HG02973 (cell line): ENCODE measurements around the gene MST1R.
"Not testable (repeated sequence)": the region's sequence is repeated elsewhere in the genome, so short reads cannot be mapped to it uniquely, and the experiment has no call there.

Experiments
- ATAC-seq: cut with Tn5 transposase; IDR thresholded peaks from one replicate; pipeline ENCODE4 v1.9.1; 2021; ENCODE audit warnings: moderate library complexity; ENCODE audit not compliant: unreplicated experiment

MST1R gene

GRCh38 chr3:49912881-49913281 lies 9.2 kb upstream of the MST1R start:
- no peak for ATAC-seq

DNA sequence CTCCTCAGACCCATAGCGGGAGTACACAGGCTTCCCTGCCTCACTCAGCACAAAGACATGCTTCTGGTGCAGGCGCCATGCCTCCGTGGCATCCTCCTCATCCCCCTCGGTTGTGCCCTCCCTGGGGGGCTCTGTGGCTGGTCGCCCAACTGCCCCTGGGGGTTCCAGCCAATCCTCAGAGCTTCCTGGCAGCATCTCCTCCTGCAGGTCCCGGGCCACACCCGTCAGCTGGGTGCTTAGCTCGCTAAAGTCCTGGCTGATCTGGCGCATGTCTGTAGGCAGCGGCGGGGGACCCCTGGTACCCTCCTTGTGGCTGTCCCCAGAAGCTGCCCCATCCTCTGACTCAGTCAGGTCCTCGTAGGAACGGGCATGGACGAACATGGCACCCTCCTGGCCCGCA lies 7.9 kb upstream of the MST1R start:
- ATAC-seq, result no peak

DNA sequence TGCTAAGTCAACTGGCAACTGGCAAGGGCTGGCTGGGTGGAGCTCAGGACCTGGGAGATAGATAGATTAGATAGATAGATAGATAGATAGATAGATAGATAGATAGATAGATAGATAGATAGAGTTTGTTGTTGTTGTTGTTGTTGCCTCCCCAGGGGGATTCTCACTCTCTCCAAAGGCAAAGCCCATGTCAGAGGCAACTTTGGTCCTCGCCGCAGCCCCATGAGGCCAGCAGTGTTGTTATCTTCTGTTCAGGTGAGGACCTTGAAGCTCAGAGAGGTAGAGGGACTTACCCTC lies 7.4 kb upstream of the MST1R start:
- ATAC-seq, result no peak

DNA sequence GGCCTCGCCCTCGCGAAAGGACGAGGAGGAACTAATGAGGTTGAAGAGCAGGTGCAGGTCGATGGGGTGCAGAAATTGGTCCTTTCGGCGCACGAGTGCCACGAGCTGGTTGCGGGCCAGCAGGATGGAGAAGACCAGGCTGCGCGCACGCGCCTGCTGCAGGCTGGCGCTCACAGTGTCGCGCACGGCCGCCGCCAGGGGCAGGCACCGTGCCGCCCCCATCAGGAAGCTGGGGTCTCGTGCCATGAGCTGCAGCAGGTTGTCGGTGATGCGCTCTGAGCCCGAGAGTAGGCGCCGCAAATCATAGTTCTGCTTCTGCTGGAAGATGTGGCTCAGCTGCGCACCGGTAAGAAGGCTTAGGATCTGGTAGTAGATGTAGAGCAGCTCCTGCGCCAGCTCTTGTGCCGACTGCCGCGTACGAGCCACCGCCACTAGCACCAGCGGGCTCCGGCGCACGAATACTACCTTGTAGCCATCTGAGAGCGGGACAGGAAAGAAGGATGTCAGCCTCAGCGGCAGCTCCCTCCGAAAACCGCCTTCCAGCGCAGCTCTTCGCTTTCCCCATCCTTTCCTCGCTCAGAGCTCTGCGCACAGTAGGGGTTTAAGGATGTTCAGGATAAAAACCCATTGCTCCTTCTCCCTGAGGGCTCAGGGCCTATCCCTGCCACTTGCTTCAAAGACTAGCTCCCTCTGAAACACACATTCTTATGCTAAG lies 6.9 kb upstream of the MST1R start:
- ATAC-seq, result no peak

GRCh38 chr3:49908373-49909199 lies 4.9 kb upstream of the MST1R start:
- ATAC-seq, result no peak

DNA sequence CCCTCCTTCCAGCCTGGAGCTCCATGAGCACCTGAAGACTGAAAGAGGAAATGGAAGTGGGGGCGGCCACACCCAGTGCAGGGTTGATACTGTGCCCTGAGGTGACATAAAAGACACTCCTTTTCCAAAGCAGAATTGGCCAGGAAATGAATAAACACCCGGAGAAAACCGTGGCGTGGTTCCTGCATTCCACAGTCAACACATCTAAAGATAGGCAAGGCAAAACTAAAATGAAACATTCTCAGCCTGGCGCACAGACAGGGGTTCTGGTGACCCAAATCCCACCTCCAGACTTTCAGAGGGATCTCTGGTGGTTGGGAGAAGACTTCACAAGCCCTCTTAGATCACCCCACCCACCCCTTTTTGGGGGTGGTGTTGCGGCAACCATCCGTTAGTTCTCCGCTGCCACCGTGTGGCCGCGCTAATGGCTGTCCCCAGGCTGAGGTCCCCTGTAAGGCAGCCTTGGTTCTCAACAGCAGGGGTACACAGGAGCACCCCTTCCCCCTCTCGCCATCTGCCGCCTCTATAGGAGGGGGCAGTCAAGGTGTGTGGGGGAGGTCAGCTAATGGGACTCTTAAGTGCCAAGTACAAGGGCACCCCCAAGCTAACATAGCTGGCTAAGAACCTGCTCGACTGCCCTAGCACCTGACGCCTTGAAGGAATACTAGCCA lies 2.5 kb upstream of the MST1R start:
- ATAC-seq, result no peak

DNA sequence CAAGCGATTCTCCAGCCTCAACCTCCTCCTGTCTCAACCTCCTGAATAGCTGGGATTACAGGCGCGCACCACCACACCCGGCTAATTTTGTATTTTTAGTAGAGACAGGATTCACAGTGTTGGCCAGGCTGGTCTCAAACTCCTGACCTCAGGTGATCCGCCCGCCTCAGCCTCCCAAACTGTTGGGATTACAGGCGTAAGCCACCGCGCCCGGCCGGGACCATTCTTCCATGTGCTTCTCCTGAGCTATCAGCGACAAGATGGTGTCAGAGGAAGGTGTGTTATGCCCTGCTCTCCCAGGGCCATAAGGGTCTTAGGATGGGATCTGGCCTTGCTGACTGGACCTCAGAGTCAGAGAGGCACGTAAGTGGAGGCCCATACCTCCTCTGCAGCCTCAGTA lies 775 bp upstream of the MST1R start:
- not testable (repeated sequence) for ATAC-seq

- no peak for ATAC-seq
Measured at GRCh38 chr3:49902511-49903345, 945 bp downstream of the MST1R start.

DNA sequence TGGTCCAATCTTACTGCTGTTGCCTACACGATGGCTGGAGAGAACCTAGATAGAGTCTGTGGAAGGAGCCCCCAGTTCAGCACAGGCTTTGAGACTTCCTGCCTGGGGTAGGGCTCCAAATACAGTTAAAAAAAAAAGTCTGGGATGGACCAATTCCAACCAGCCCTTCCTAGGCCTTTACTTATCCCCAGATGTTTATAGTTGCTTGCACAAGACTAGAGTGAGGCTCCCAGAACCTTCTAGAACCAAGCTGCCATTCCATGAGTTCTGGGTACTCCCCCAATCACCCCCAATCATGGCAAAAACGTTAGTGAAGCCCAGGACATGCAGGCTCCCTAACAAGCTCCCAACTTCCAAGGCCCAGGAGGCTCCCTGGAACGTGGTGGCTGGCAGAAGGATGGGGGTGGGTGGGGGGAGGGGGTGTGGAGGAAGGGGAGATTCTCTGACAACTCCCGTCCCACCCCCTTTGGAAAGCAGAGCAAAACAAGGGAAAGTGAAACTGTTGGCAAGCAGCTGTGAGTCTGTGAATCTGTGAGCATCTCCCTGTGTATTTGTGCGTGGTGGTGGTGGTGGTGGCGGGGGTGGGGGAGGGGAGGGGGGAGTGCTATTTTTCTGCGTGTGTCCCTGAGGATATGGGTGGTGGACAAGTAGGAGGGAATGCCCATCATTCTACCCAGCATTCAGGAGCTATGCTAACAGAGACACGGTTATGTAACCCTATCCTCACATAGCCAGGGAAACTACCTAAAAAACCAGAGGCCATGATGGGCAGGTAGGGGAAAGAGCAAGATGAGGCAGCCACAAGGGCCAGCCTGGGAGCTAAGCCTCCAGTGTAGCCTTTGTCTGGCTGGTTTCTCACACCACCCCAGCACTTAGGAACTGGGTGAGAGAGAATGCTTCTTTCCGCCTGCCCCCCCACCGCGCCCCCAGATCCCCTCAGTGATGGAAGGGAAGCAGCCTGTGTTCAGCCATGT lies 2.0 kb downstream of the MST1R start:
- ATAC-seq, result no peak

DNA sequence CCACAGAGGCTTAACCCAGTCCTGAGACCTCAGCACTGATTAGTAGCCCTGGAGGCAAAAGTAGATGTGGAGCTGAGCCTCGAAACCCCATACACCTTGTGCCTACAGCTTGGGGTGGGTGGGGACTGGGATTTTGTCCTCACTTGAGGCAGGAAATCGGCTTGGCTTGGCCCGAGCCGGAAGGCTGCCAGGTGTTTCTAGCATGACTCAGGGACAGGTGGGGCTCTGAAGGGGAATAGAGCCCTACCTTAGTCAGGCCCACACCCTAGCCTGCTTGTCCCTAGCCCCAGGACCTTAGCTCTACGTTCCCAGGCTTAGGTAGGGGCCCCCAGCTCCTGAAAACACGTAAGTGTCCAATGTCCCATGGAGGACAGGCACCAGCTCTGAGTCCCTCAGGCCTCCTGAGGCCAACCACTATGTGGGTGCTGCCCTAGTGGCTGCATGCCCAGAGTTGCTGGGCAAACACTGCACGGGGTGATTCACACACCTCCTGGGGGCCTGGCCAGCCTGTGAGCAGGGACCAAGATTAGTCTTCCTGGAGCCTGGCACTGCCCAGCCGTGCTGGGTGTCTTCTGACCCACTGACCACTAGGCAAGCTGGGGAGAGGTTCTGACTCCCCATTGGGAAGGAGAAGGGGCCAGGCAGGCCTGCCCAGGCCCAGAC lies 3.1 kb downstream of the MST1R start:
- ATAC-seq, result no peak

- no peak for ATAC-seq
Measured at GRCh38 chr3:49899815-49900214, 3.9 kb downstream of the MST1R start.

DNA sequence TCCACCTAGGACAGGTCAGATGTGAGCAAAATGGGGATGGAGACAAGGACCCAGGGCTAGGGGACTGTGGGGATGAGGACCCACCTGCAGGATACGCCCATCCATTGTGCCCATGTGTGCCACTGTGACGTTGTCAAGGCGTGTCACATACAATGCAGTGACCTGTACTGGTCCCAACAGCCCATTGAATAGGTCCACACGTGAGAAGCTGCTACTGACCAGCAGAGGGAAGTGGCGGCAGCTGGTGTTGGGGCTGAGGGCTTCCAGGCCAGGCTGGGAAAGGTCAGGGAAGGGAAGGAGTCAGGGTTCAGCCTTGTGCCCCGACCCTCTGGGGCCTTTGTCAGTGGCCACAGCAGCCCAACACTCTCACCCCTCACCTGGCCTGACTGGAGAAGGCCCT lies 4.7 kb downstream of the MST1R start:
- no peak for ATAC-seq

DNA sequence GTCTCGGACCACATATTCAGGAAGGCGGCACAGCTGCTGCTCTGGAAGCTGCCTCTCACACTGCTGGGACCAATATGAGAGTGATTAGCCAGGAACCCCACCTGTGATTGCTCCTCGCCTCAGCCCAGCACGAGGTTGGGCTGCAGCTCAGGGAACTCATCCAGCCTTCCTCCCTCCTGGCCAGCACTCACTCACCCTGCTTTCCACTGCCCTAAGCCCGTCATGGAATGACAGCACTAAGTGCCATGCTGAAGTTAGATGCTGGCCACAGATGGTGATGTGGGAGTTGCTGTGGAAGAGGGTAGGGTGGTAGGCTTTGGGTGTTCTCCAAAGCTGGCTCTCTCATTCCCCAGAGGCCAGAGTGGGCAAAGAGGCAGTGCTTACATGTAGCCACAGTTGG lies 7.3 kb downstream of the MST1R start:
- ATAC-seq, result no peak

DNA sequence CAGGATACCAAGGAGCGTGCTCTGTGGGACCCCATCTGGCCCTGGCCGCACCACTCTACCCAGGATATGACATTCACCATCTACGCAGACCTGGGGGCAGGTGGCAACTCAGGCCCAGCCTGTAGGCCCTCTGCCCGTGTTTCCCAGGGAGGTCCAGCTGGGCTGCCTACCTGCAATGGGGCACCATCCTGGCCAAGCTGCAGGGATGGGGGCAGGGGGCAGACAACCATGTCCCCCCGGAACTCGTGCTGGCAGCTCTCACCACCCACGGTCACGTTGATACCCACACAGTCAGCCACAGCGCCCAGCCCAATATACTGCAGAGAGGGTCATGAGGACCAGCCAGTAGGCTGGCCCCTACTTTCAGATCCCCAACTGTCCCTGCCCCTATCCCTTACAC lies 7.9 kb downstream of the MST1R start:
- no peak for ATAC-seq

GRCh38 chr3:49889296-49889695 lies 14.4 kb downstream of the MST1R start:
- ATAC-seq, result no peak

- no peak for ATAC-seq
Measured at GRCh38 chr3:49886922-49887265, 16.8 kb downstream of the MST1R start.

- ATAC-seq, result no peak
Measured at GRCh38 chr3:49883998-49884397, 19.7 kb downstream of the MST1R start.

GRCh38 chr3:49882166-49882565 lies 21.5 kb downstream of the MST1R start:
- ATAC-seq, result no peak

DNA sequence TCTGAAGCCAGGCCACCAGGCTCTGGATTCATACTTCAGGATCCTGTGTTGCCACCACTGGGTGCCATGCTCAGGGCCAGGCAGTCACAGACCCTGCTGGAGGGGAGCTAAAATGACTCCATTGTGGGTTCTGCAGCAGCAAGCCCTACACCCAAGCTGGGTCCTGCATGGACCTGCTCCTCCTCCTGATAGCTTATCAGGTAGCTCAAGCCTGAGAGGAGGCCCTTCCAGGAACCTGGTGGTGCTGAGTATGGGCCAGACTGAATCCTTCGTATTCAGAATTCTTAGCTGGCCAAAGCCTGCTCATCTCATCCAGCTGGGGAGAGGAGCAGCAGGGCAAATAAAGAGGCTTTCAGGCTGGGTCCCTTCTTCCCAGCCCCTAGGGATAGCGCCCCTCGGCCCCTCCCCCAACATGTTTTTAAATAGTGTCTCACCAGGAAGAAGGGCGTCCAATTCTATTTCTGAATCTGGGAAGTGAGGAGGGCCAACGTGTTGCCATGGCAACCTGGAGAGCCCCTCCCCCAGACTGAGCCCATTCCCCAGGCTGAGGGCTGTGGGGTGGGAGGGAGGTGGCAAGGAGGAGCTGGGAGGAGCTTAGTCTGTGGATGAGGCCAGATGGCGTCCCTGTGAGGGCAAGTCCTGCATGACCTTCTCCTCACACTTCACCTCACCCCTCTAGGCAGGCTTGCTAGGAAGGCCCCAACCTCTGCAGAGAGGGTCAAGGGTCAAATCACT lies 22.9 kb downstream of the MST1R start:
- no peak for ATAC-seq
